H9 (cell line): Measurements from ENCODE around the gene PTPRN2. TPM values are rescaled to one million over a fixed set of nuclear protein-coding genes. Genes with fewer than 3 reads are reported as not detected.

Source experiments
- DNase-seq: peaks from one replicate; pipeline ENCODE4 v3.0.0-alpha.2; 2017
- H2AFZ ChIP-seq: one replicate; pipeline ENCODE4 v1.6.1; 2013; ENCODE audit warnings: mild to moderate bottlenecking, low read length, control low read depth, moderate library complexity
- H2AK5ac ChIP-seq: 2 replicates; pipeline ENCODE4 v1.6.1; 2013; ENCODE audit warnings: low read length, control low read depth, mixed read lengths; ENCODE audit not compliant: insufficient read length
- H2BK120ac ChIP-seq: one replicate; pipeline ENCODE4 v1.6.1; 2013; ENCODE audit warnings: low read depth, mild to moderate bottlenecking, low read length, control low read depth, inconsistent platforms; ENCODE audit not compliant: poor library complexity, severe bottlenecking
- H2BK12ac ChIP-seq: 2 replicates; pipeline ENCODE4 v1.6.1; 2013; ENCODE audit warnings: low read length, control low read depth, mixed read lengths, low read depth; ENCODE audit not compliant: insufficient read length
- H2BK15ac ChIP-seq: 2 replicates; pipeline ENCODE4 v1.6.1; 2013; ENCODE audit warnings: low read depth, low read length, control low read depth
- H2BK20ac ChIP-seq: one replicate; pipeline ENCODE4 v1.6.1; 2013; ENCODE audit warnings: low read depth, mild to moderate bottlenecking, low read length, control low read depth, inconsistent platforms; ENCODE audit not compliant: poor library complexity, severe bottlenecking
- H2BK5ac ChIP-seq: 2 replicates; pipeline ENCODE4 v1.6.1; 2013; ENCODE audit warnings: low read length, control low read depth, mixed read lengths; ENCODE audit not compliant: insufficient read length
- H3K14ac ChIP-seq: 2 replicates; pipeline ENCODE4 v1.6.1; 2013; ENCODE audit warnings: low read length, control low read depth; ENCODE audit not compliant: insufficient read depth
- H3K18ac ChIP-seq: 2 replicates; pipeline ENCODE4 v1.6.1; 2013; ENCODE audit warnings: low read depth, mild to moderate bottlenecking, mixed read lengths, low read length, control low read depth; ENCODE audit not compliant: insufficient read length
- H3K23ac ChIP-seq: 2 replicates; pipeline ENCODE4 v1.6.1; 2013; ENCODE audit warnings: low read length, control low read depth, mixed read lengths, low read depth; ENCODE audit not compliant: insufficient read length
- H3K23me2 ChIP-seq: 2 replicates; pipeline ENCODE4 v1.6.1; 2013; ENCODE audit warnings: low read depth, mild to moderate bottlenecking, mixed read lengths, low read length, control low read depth; ENCODE audit not compliant: insufficient read length, poor library complexity, severe bottlenecking
- H3K27ac ChIP-seq: 2 replicates; pipeline ENCODE4 v1.5.1; 2013; ENCODE audit warnings: low read length, control low read depth, mixed read lengths, low read depth; ENCODE audit not compliant: insufficient read length
- H3K27me3 ChIP-seq: 2 replicates; pipeline ENCODE4 v1.6.1; 2013; ENCODE audit warnings: low read length, control low read depth, inconsistent platforms; ENCODE audit not compliant: insufficient read depth
- H3K4ac ChIP-seq: 2 replicates; pipeline ENCODE4 v1.6.1; 2013; ENCODE audit warnings: low read depth, mild to moderate bottlenecking, control low read depth, inconsistent platforms, low read length, moderate library complexity
- H3K4me1 ChIP-seq: 2 replicates; pipeline ENCODE4 v1.6.1; 2013; ENCODE audit warnings: low read length, control low read depth, inconsistent platforms; ENCODE audit not compliant: insufficient read depth
- H3K4me2 ChIP-seq: 2 replicates; pipeline ENCODE4 v1.6.1; 2013; ENCODE audit warnings: low read length, control low read depth, mixed read lengths; ENCODE audit not compliant: insufficient read length, insufficient read depth
- H3K56ac ChIP-seq: 2 replicates; pipeline ENCODE4 v1.6.1; 2013; ENCODE audit warnings: low read depth, mild to moderate bottlenecking, mixed read lengths, low read length, control low read depth; ENCODE audit not compliant: insufficient read length
- H3K79me1 ChIP-seq: 2 replicates; pipeline ENCODE4 v1.6.1; 2013; ENCODE audit warnings: low read depth, mild to moderate bottlenecking, moderate library complexity, low read length, control low read depth, inconsistent platforms; ENCODE audit not compliant: insufficient read depth, poor library complexity, severe bottlenecking
- H3K79me2 ChIP-seq: 2 replicates; pipeline ENCODE4 v1.6.1; 2013; ENCODE audit warnings: low read length, control low read depth, inconsistent platforms; ENCODE audit not compliant: insufficient read depth
- H3K9ac ChIP-seq: 2 replicates; pipeline ENCODE4 v1.6.1; 2013; ENCODE audit warnings: low read length, control low read depth, mixed read lengths; ENCODE audit not compliant: insufficient read length; ENCODE audit errors: extremely low read depth
- H3K9me3 ChIP-seq: one replicate; pipeline ENCODE4 v1.6.1; 2013; ENCODE audit warnings: low read depth, low read length, inconsistent platforms; ENCODE audit not compliant: control insufficient read depth
- H3T11ph ChIP-seq: one replicate; pipeline ENCODE4 v1.6.1; 2013; ENCODE audit warnings: mild to moderate bottlenecking, low read length, control low read depth, inconsistent platforms
- H4K20me1 ChIP-seq: one replicate; pipeline ENCODE4 v1.6.1; 2013; ENCODE audit not compliant: control insufficient read depth, insufficient read length, insufficient read depth
- H4K5ac ChIP-seq: 2 replicates; pipeline ENCODE4 v1.6.1; 2013; ENCODE audit warnings: low read depth, mild to moderate bottlenecking, mixed read lengths, low read length, control low read depth; ENCODE audit not compliant: insufficient read length
- H4K8ac ChIP-seq: replicated peaks from 2 replicates; pipeline ENCODE4 v1.6.1; 2013; ENCODE audit warnings: low read length, control low read depth, mixed read lengths, low read depth; ENCODE audit not compliant: insufficient read length
- H4K91ac ChIP-seq: 2 replicates; pipeline ENCODE4 v1.6.1; 2013; ENCODE audit warnings: low read depth, mild to moderate bottlenecking, moderate library complexity, mixed read lengths, low read length, control low read depth; ENCODE audit not compliant: insufficient read length
- H3K27ac Mint-ChIP-seq, 3 experiments: 2 replicates in 2 of 3; 3 replicates in 1 of 3; pipeline ENCODE4 v1.8.0; 2020 to 2021; ENCODE audit warnings: mixed read lengths in 3 of 3, mild to moderate bottlenecking in 1 of 3, moderate library complexity in 1 of 3
- H3K27me3 Mint-ChIP-seq: 2 replicates; pipeline ENCODE4 v1.8.0; 2021; ENCODE audit warnings: low read depth, mild to moderate bottlenecking, moderate library complexity, mixed read lengths
- H3K36me3 Mint-ChIP-seq, 3 experiments: 2 replicates in 2 of 3; 3 replicates in 1 of 3; pipeline ENCODE4 v1.8.0; 2020 to 2021; ENCODE audit warnings: low read depth in 3 of 3, mixed read lengths in 3 of 3; ENCODE audit not compliant: insufficient read depth in 1 of 3
- H3K4me1 Mint-ChIP-seq, 2 experiments: 2 replicates each; pipeline ENCODE4 v1.8.0; 2020; ENCODE audit warnings: mixed read lengths in 2 of 2
- H3K4me3 Mint-ChIP-seq, 2 experiments: 2 replicates in 1 of 2; 3 replicates in 1 of 2; pipeline ENCODE4 v1.8.0; 2020 to 2021; ENCODE audit warnings: mild to moderate bottlenecking in 2 of 2, mixed read lengths in 2 of 2, moderate library complexity in 1 of 2
- H3K9me3 Mint-ChIP-seq, 2 experiments: 2 replicates in 1 of 2; 3 replicates in 1 of 2; pipeline ENCODE4 v1.8.0; 2020; ENCODE audit warnings: mild to moderate bottlenecking in 2 of 2, mixed read lengths in 2 of 2, moderate library complexity in 1 of 2
- CTCF ChIP-seq: fragments of 200-600 bp; sonication (generic); conservative IDR thresholded peaks from 3 replicates; pipeline ENCODE4 v1.8.0; 2021; ENCODE audit warnings: antibody characterized with exemption, mild to moderate bottlenecking
- WGBS: extraction: QIAGEN DNeasy Blood & Tissue Kit; methylation state at CpG from one replicate; pipeline ENCODE4 v1.1.7; 2013; ENCODE audit warnings: missing lambda C conversion rate, low lambda C conversion rate, mixed read lengths; ENCODE audit not compliant: insufficient read length; ENCODE audit errors: extremely low coverage; 5-methylcytosine and 5-hydroxymethylcytosine counted together
- total RNA-seq: library from RNA; stranded (reverse); gene quantifications from 2 replicates; pipeline ENCODE4 v1.2.1, GENCODE V29; 2021

The PTPRN2 gene
- total RNA-seq, 1 experiment from 2014 or later = 5.2 TPM

GRCh38 chr7:157576415-157576814, 1011.2 kb downstream of the PTPRN2 start:
- Histone ChIP-seq H3K4me2 (no peak overlapping the region), H3K79me1 (no peaks in the 10 kb centered on the region), H3K4me1 (no peaks in the 10 kb centered on the region), H3K18ac (no peak overlapping the region), H3K27me3 (no peaks in the 10 kb centered on the region), H3K9ac (no peak overlapping the region), H3K56ac (no peak overlapping the region), H2AK5ac (no peak overlapping the region), H2BK120ac (no peak overlapping the region), H2AFZ (no peak overlapping the region), H2BK15ac (no peak overlapping the region), H3K23ac (no peak overlapping the region), H3K14ac (no peak overlapping the region), H2BK12ac (no peak overlapping the region), H4K8ac (no peak overlapping the region), H4K91ac (no peak overlapping the region), H3K27ac (no peak overlapping the region), H3K23me2 (no peaks in the 10 kb centered on the region), H3T11ph (no peak overlapping the region), H2BK5ac (no peak overlapping the region), H3K9me3 (no peaks in the 10 kb centered on the region), H3K79me2 (no peaks in the 10 kb centered on the region), H4K5ac (no peak overlapping the region), H4K20me1 (no peaks in the 10 kb centered on the region), H3K4ac (no peak overlapping the region), H2BK20ac (no peak overlapping the region)
- DNase-seq = no peak
- H3K27ac Mint-ChIP-seq = no peak overlapping the region
- peaks cover 96% of the 10 kb centered on the region for H3K27me3 Mint-ChIP-seq
- no CpG with 5 or more reads among the region's 36 CpGs for WGBS
- H3K36me3 Mint-ChIP-seq = no peaks in the 10 kb centered on the region
- no peak overlapping the region for H3K4me3 Mint-ChIP-seq
- no peaks in the 10 kb centered on the region for H3K9me3 Mint-ChIP-seq
- TF ChIP-seq CTCF = no peak
- H3K4me1 Mint-ChIP-seq = peaks cover 3 to 4% of the 10 kb centered on the region in 2 experiments
